KMS-11 (cell line): ENCODE measurements around the gene DAAM2.

Experiments used
- H2AFZ ChIP-seq: fragments of 200-600 bp; sonication (generic); 2 replicates; pipeline ENCODE4 v1.6.1; 2016; ENCODE audit warnings: antibody characterized with exemption, mixed run types, low read depth
- H3K27ac ChIP-seq: fragments of 200-600 bp; sonication (generic); 2 replicates; pipeline ENCODE4 v1.6.1; 2016; ENCODE audit warnings: mild to moderate bottlenecking, mixed run types
- H3K27me3 ChIP-seq: fragments of 200-600 bp; sonication (generic); 2 replicates; pipeline ENCODE4 v1.6.1; 2017; ENCODE audit warnings: mild to moderate bottlenecking, low read depth, mixed run types, moderate library complexity; ENCODE audit not compliant: insufficient read depth
- H3K36me3 ChIP-seq: fragments of 200-600 bp; sonication (generic); 2 replicates; pipeline ENCODE4 v1.6.1; 2017; ENCODE audit warnings: mild to moderate bottlenecking, mixed run types; ENCODE audit not compliant: insufficient read depth
- H3K4me1 ChIP-seq: fragments of 200-600 bp; sonication (generic); 2 replicates; pipeline ENCODE4 v1.6.1; 2016; ENCODE audit warnings: mild to moderate bottlenecking, low read depth, mixed run types; ENCODE audit not compliant: poor library complexity, severe bottlenecking
- H3K4me2 ChIP-seq: fragments of 200-600 bp; sonication (generic); 2 replicates; pipeline ENCODE4 v1.7.0; 2016; ENCODE audit warnings: mild to moderate bottlenecking, mixed run types
- H3K4me3 ChIP-seq: fragments of 200-600 bp; sonication (generic); IDR thresholded peaks from 2 replicates; pipeline ENCODE4 v1.6.1; 2017; ENCODE audit warnings: low read depth, low read length, mixed read lengths; ENCODE audit not compliant: insufficient read depth
- H3K79me2 ChIP-seq: fragments of 200-600 bp; sonication (generic); 2 replicates; pipeline ENCODE4 v1.6.1; 2016; ENCODE audit warnings: low read depth, mixed run types; ENCODE audit not compliant: insufficient read depth
- H3K9ac ChIP-seq: fragments of 200-600 bp; sonication (generic); 2 replicates; pipeline ENCODE4 v1.6.1; 2016; ENCODE audit warnings: mild to moderate bottlenecking, mixed run types
- H4K20me1 ChIP-seq: fragments of 200-600 bp; sonication (generic); 2 replicates; pipeline ENCODE4 v1.6.1; 2016; ENCODE audit warnings: mild to moderate bottlenecking, mixed run types; ENCODE audit not compliant: insufficient read depth
- TF ChIP-seq, protein P1 (sequence below): fragments of 200-600 bp; sonication (generic); conservative IDR thresholded peaks from 2 replicates; pipeline ENCODE4 v1.6.1; 2017; ENCODE audit warnings: low read depth, mild to moderate bottlenecking, antibody characterized with exemption, low read length, moderate library complexity, mixed read lengths

DAAM2 gene

DNA sequence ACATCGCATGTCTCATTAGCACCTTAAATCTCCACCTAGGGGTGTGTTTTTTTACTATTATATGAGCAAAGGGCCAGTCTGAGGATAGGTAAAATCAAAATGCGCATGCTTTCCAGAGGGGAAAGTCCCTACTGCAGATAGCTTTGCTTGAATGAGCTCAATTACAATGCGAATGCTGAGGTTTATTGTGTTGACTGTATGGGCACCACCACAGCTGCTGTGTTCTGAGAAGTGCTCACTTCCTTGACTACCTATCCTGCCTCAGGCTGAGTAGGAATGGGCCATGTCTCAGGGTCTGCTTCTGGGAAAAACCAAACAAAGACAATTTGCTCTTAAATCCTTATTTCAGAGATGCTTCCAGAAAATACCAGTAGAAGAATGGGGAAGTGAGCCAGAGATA, 105.5 kb downstream of the DAAM2 start:
- Histone ChIP-seq H2AFZ (no peak overlapping the region), H3K4me1 (no peaks in the 10 kb centered on the region), H3K27me3 (no peaks in the 10 kb centered on the region), H4K20me1 (no peaks in the 10 kb centered on the region), H3K27ac (no peak overlapping the region), H3K79me2 (no peaks in the 10 kb centered on the region), H3K4me2 (no peak overlapping the region), H3K9ac (no peak overlapping the region), H3K36me3 (no peaks in the 10 kb centered on the region), H3K4me3 (no peak overlapping the region)
- TF ChIP-seq, protein P1, sequence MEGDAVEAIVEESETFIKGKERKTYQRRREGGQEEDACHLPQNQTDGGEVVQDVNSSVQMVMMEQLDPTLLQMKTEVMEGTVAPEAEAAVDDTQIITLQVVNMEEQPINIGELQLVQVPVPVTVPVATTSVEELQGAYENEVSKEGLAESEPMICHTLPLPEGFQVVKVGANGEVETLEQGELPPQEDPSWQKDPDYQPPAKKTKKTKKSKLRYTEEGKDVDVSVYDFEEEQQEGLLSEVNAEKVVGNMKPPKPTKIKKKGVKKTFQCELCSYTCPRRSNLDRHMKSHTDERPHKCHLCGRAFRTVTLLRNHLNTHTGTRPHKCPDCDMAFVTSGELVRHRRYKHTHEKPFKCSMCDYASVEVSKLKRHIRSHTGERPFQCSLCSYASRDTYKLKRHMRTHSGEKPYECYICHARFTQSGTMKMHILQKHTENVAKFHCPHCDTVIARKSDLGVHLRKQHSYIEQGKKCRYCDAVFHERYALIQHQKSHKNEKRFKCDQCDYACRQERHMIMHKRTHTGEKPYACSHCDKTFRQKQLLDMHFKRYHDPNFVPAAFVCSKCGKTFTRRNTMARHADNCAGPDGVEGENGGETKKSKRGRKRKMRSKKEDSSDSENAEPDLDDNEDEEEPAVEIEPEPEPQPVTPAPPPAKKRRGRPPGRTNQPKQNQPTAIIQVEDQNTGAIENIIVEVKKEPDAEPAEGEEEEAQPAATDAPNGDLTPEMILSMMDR: no peak

DNA sequence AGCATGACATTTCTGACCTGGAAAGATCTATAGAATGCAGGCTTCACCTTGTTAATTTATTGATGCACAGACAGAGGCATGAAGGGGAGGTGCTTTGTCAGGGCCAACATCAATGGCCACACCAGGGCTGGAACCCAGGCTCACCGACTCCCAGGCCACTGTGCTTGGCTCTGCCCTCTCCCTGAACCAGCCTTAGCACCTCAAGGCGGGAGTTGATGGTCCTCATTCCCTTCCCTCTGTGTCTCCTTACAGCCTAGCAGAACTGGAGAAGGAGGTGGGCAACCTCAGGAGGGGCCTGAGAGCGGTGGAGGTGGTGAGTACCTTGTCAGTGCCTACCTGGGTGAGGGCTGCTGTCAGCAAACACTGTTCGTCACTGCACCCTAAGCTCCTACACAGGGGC, 106.4 kb downstream of the DAAM2 start:
- TF ChIP-seq, protein P1: no peak
- no peak overlapping the region for H2AFZ ChIP-seq
- H3K4me3 ChIP-seq: no peak overlapping the region
- no peaks in the 10 kb centered on the region for H3K4me1 ChIP-seq
- H4K20me1 ChIP-seq: no peaks in the 10 kb centered on the region
- no peaks in the 10 kb centered on the region for H3K27me3 ChIP-seq
- no peaks in the 10 kb centered on the region for H3K79me2 ChIP-seq
- no peak overlapping the region for H3K4me2 ChIP-seq
- no peak overlapping the region for H3K27ac ChIP-seq
- no peaks in the 10 kb centered on the region for H3K36me3 ChIP-seq
- H3K9ac ChIP-seq: no peak overlapping the region

DNA sequence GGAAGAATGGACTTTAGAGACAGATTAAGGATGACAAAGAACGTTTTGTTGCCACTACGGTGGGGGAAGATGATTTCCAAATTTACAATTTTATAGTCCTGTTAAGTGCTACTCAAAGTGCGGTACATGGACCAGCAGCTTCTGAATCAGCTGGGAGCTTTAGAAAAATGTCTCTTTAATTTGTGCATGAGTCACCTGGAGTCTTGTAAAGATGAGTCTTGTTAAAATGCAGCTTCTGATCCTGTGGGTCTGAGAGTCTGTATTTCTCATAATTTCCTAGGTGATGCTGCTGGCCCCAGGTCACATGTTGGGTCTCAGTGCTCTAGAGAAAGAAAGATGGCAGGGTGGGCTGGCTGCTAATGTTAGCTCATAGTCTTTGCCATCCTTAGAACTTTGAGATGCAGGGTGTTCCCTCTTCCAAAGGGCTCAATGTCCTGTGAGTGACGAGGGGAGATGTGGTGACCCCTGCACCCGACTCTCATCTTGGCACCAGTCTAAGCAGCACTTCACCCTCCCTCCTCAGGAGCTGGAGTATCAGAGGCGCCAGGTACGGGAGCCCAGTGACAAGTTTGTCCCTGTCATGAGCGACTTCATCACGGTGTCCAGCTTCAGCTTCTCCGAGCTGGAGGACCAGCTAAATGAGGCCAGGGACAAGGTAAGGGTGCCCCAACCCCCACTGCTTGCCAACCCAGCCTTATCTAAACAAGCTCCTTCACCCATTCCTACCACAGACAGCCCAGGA, 107.5 kb downstream of the DAAM2 start:
- Histone ChIP-seq H3K36me3 (no peaks in the 10 kb centered on the region), H3K9ac (no peak overlapping the region), H3K4me3 (no peak overlapping the region), H3K27me3 (no peaks in the 10 kb centered on the region), H3K79me2 (no peaks in the 10 kb centered on the region), H4K20me1 (no peaks in the 10 kb centered on the region), H2AFZ (no peak overlapping the region), H3K27ac (no peak overlapping the region), H3K4me2 (no peak overlapping the region), H3K4me1 (no peaks in the 10 kb centered on the region)
- TF ChIP-seq, protein P1: no peak

DNA sequence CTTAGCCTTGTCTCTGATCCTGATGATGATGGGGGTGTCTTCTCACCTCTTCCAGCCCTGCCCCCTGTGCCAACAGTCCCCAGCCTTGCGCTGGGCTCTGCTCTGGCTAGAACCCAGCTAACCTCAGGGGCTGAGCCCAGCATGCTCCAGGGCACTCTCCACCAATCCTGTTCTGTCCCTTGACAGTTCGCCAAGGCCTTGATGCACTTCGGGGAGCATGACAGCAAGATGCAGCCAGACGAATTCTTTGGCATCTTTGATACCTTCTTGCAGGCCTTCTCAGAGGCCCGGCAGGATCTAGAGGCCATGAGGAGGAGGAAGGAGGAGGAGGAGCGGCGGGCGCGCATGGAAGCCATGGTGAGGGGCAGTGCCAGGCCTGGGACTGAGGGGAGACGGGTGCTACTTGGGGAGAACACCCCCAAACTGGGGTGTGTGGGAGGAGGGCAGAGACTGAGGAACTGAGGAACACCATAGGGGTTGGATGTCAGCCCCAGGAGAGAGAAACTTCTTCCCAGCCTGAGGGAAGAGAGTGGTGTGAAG, 109.0 kb downstream of the DAAM2 start:
- Histone ChIP-seq H3K79me2 (no peaks in the 10 kb centered on the region), H3K27me3 (no peaks in the 10 kb centered on the region), H3K36me3 (no peaks in the 10 kb centered on the region), H3K4me3 (no peak overlapping the region), H4K20me1 (no peaks in the 10 kb centered on the region), H2AFZ (no peak overlapping the region), H3K9ac (no peak overlapping the region), H3K4me1 (no peaks in the 10 kb centered on the region), H3K4me2 (no peak overlapping the region), H3K27ac (no peak overlapping the region)
- TF ChIP-seq, protein P1: no peak
